Stimulated activated CD8-positive, alpha-beta memory T cell treated with anti-CD3 and anti-CD28 coated beads, Interleukin-7, amount 100 ng/mL, for 4 hours (primary cell): Measurements from ENCODE around the gene GDF15.
"Not testable (repeated sequence)": the region's sequence is repeated elsewhere in the genome, so short reads cannot be mapped to it uniquely, and the experiment has no call there.

Source experiments
- DNase-seq, 2 donors: peaks; one replicate each; pipeline ENCODE4 v3.0.0-alpha.2; 2020; ENCODE audit warnings: low read depth in 2 of 2

Gene GDF15

GRCh38 chr19:18385675-18386542 is at the start of gene GDF15:
GDF15 (plus strand) TSS chr19:18386158; CDS start chr19:18386190, 32 bp downstream.
- DNase-seq, result no peak

GRCh38 chr19:18338541-18338940 is 47.4 kb upstream of the GDF15 start:
- no peak for DNase-seq

- no peak for DNase-seq
Measured at GRCh38 chr19:18339723-18340122, 46.2 kb upstream of the GDF15 start.

- peak in 1 of 2 donors; percentile 62 for DNase-seq
Measured at GRCh38 chr19:18340190-18340989, 45.6 kb upstream of the GDF15 start, which contains the start of gene PGPEP1. PGPEP1 (plus strand) TSS chr19:18340598; CDS start chr19:18340682, 84 bp downstream.

- peak; percentile 62 to 68 for DNase-seq
Measured at GRCh38 chr19:18340990-18341868, 44.7 kb upstream of the GDF15 start.

GRCh38 chr19:18342090-18342632 is 43.8 kb upstream of the GDF15 start:
- DNase-seq, result no peak

GRCh38 chr19:18344582-18344950 is 41.4 kb upstream of the GDF15 start:
- no peak for DNase-seq

GRCh38 chr19:18345296-18345695 is 40.7 kb upstream of the GDF15 start:
- DNase-seq, result no peak

GRCh38 chr19:18346091-18346490 is 39.9 kb upstream of the GDF15 start:
- no peak for DNase-seq

DNA sequence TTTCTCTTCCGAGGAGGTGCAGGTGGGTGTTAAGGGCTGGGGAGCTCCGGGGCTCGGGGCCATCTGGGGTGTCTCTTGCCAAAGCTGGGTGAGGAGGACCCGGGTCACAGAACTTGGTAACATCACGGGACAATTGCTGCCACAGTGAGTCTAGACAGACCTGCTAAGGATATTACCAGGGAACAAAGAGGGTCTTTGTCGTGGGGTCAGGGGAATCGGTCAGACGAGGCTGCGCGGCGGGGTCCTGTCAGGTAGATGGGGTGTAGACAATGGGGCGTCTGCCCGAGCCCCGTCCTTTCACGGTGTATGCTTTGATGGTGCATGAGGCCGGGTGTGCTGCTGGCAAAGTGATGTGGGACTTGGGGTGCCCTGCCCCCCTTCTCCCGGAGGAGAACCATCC is 37.8 kb upstream of the GDF15 start:
- DNase-seq, result no peak

GRCh38 chr19:18348818-18349339 is 37.1 kb upstream of the GDF15 start:
- not testable (repeated sequence) for DNase-seq

DNA sequence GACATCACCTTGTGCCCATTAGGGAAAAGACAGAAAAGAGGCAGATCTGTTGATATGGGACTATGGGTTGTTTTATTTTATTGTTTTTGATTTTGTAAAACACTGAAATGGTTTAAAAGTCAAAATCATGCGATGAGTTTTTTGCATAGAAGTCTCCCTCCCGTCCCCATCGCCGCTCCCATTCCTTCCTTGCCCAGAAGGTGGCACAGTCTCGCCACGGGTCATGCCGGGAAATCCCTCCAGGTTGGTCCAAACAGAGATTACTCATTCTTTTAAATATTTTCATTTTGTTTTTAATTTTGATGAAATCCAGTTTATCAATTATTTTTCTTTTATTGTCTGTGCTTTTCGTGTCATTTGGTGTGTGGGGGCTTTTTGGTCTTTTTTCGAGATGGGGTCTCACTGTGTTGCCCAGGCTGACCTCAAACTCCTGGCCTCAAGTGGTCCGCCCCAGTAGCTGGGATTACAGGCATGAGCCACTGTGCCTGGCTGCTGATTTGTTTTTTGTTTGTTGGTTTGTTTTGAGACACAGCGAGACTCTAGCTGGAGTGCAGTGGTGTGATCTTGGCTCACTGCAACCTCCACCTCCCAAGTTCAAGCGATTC is 36.3 kb upstream of the GDF15 start:
- DNase-seq, result no peak

DNA sequence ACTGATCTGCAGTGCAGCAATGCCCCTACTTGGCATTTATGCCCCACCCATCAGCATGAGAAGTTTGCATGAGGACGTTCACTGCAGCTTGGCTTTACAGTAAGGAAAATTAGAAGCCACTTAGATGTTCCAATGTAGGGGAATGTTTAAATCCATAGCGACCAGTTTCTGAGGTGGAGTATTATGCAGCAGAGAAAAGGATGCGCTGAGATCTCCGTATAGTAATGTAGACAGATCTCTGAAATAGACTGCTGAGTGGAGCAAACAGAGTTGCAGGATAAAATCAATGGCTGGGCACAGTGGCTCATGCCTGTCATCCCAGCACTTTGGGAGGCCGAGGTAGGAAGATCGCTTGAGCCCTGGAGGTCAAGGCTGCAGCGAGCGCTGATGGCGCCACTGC is 35.5 kb upstream of the GDF15 start:
- no peak for DNase-seq

- no peak for DNase-seq
Measured at GRCh38 chr19:18351544-18351943, 34.4 kb upstream of the GDF15 start.

DNA sequence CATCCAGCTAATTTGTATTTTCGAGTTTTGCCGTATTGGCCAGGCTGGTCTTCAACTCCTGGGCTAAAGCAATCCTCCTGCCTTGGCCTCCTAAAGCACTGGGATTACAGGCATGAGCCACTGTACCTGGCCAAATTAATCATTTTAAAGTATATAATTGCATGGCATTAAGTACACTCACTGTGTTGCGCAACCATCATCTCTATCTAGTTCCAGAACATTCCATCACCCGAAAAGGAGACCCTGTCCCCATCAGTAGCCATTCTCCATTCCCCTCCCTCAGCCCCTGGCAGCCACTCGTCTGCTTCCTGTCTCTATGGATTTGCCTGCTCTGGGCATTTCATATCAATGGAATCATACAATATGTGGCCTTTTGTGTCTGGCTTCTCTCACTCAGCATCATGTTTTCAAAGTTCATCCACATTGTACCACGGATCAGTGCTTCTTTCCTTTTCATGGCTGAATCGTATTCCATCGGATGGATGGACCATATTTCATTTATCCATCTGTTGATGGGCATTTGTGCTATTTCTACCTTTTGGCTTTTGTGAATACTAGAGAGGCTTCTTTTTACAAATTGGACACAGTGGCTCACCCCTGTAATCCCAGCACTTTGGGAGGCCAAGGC is 32.5 kb upstream of the GDF15 start:
- no peak for DNase-seq

DNA sequence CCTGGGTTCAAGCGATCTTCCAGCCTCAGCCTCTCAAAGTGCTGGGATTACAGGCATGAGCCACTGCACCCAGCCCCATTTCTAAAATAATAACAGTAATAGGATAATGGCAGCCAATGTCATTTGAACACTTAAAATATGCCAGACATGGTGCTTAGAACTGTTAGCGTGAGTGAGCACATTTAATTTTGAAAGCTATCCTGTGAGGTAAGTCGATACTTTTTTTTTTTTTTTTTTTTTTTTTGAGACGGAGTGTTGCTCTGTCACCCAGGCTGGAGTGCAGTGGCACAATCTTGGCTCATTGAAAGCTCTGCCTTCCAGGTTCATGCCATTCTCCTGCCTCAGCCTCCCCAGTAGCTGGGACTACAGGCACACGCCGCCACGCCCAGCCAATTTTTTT is 31.2 kb upstream of the GDF15 start:
- not testable (repeated sequence) for DNase-seq

GRCh38 chr19:18357041-18357440 is 28.9 kb upstream of the GDF15 start:
- DNase-seq, result no peak

DNA sequence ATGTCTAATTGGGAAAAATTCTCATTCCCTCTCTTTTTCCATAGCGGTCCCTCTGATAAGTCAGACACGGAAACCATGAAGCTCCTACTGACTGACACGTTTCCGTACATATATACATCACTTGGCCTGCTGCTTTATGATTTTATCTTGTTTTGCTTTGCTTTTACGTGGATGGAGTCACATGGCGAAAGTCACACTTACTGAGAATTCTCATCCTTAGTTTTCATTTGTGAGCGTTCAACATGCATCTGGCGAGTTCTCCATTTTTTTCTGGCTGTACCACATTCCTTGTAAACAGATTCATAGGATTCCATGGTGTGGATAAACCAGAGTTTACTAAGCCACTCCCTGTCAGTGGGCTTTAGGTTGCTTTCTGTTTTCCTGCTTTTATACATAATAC is 24.3 kb upstream of the GDF15 start:
- no peak for DNase-seq

DNA sequence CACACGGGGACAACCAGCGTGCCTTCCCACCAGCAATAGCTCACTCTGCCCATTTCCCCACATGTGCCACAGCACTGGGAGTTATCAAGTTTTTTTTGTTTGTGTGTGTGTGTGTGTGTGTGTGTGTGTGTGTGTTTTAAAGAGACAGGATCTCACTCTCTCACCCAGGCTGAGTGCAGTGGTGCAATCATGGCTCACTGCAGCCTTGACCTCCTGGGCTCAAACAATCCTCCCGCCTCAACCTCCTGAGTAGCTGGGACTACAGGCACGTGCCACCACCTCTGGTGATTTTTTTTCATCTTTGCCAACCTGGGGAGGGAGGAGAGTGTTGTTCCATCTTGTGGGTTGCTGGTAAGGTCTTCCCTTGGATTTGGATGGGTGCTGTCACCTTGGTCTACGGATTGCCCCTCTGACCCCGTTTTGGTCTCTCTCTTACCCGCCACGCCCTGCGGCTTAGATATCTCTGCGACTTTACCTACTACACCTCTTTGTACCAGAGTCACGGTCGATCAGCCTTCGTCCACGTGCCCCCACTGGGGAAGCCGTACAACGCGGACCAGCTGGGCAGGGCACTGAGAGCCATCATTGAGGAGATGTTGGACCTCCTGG is 22.9 kb upstream of the GDF15 start:
- DNase-seq, result no peak

- DNase-seq, result no peak
Measured at GRCh38 chr19:18363787-18364186, 22.2 kb upstream of the GDF15 start.
